Measurements from ENCODE around the gene PFN1. TPM values are rescaled to one million over a fixed set of nuclear protein-coding genes. Genes with fewer than 3 reads are reported as not detected.

PFN1 gene
- total RNA-seq, 1 experiment from 2014 or later: 748 TPM

GRCh38 chr17:4969551-4970173 is 21.3 kb upstream of the PFN1 start:
- Histone ChIP-seq H3K27ac (ENCODE audit: low read length) (no peak overlapping the region), H3K36me3 (ENCODE audit: insufficient read depth, low read length) (peaks cover 7% of the 10 kb centered on the region; the same call in 1 of the 2 replicates), H3K4me2 (ENCODE audit: low read depth, low read length, poor library complexity, severe bottlenecking) (no peak overlapping the region), H3K9ac (ENCODE audit: low read length) (no peak overlapping the region), H4K20me1 (ENCODE audit: insufficient read depth, low read depth, low read length) (no peaks in the 10 kb centered on the region), H3K79me2 (ENCODE audit: low read length) (peaks cover 14% of the 10 kb centered on the region), H3K9me2 (replicated peaks; ENCODE audit: insufficient read depth, low read length) (no peaks in the 10 kb centered on the region), H3K4me1 (ENCODE audit: low read length) (peaks cover 24% of the 10 kb centered on the region), H3K4me3 (ENCODE audit: low read length) (no peak overlapping the region), H2AFZ (ENCODE audit: low read length) (no peak overlapping the region), H3K27me3 (ENCODE audit: low read length) (no peaks in the 10 kb centered on the region), H3K9me3 (ENCODE audit: low read length) (no peaks in the 10 kb centered on the region)
- DNase-seq: no peak

- no peak overlapping the region for H3K4me3 ChIP-seq (ENCODE audit: low read length)
- no peak overlapping the region for H3K27ac ChIP-seq (ENCODE audit: low read length)
- H3K9me2 ChIP-seq (replicated peaks; ENCODE audit: insufficient read depth, low read length): no peaks in the 10 kb centered on the region
- H3K27me3 ChIP-seq (ENCODE audit: low read length): no peaks in the 10 kb centered on the region
- H3K79me2 ChIP-seq (ENCODE audit: low read length): peaks cover 14% of the 10 kb centered on the region
- peaks cover 24% of the 10 kb centered on the region for H3K4me1 ChIP-seq (ENCODE audit: low read length)
- H3K36me3 ChIP-seq (ENCODE audit: insufficient read depth, low read length): peaks cover 7% of the 10 kb centered on the region; the same call in 1 of the 2 replicates
- no peaks in the 10 kb centered on the region for H3K9me3 ChIP-seq (ENCODE audit: low read length)
- no peak overlapping the region for H3K4me2 ChIP-seq (ENCODE audit: low read depth, low read length, poor library complexity, severe bottlenecking)
- no peak overlapping the region for H3K9ac ChIP-seq (ENCODE audit: low read length)
- H4K20me1 ChIP-seq (ENCODE audit: insufficient read depth, low read depth, low read length): no peaks in the 10 kb centered on the region
- no peak overlapping the region for H2AFZ ChIP-seq (ENCODE audit: low read length)
- DNase-seq: no peak
These were observed 20.8 kb upstream of the PFN1 start for GRCh38 chr17:4969047-4969550.

GRCh38 chr17:4968486-4969046 is 20.2 kb upstream of the PFN1 start:
- Histone ChIP-seq H3K27me3 (ENCODE audit: low read length) (no peaks in the 10 kb centered on the region), H3K79me2 (ENCODE audit: low read length) (peaks cover 14% of the 10 kb centered on the region), H3K9me3 (ENCODE audit: low read length) (no peaks in the 10 kb centered on the region), H2AFZ (ENCODE audit: low read length) (no peak overlapping the region), H3K9me2 (replicated peaks; ENCODE audit: insufficient read depth, low read length) (no peaks in the 10 kb centered on the region), H4K20me1 (ENCODE audit: insufficient read depth, low read depth, low read length) (no peaks in the 10 kb centered on the region), H3K4me2 (ENCODE audit: low read depth, low read length, poor library complexity, severe bottlenecking) (peak overlapping the region; percentile 82), H3K4me1 (ENCODE audit: low read length) (peaks cover 24% of the 10 kb centered on the region), H3K36me3 (ENCODE audit: insufficient read depth, low read length) (peaks cover 7% of the 10 kb centered on the region; the same call in 1 of the 2 replicates), H3K4me3 (ENCODE audit: low read length) (peak overlapping the region; percentile 71), H3K27ac (ENCODE audit: low read length) (no peak overlapping the region), H3K9ac (ENCODE audit: low read length) (peak overlapping the region; percentile 82)
- no peak for DNase-seq

GRCh38 chr17:4967539-4968485 is 19.5 kb upstream of the PFN1 start, which contains the start of gene SPAG7:
Gene SPAG7 (minus strand): TSS chr17:4967817. CDS start chr17:4967804, 13 bp downstream.
- peak within 1 kb of the TSS; percentile 84 for H3K9ac ChIP-seq (ENCODE audit: low read length)
- H3K27me3 ChIP-seq (ENCODE audit: low read length): no peaks in the 10 kb centered on the region
- peak within 1 kb of the TSS; percentile 65; the same call in 1 of the 2 replicates for H2AFZ ChIP-seq (ENCODE audit: low read length)
- peak; percentile 98 for DNase-seq
- H3K79me2 ChIP-seq (ENCODE audit: low read length): peaks cover 14% of the 10 kb centered on the region
- H3K9me2 ChIP-seq (replicated peaks; ENCODE audit: insufficient read depth, low read length): no peaks in the 10 kb centered on the region
- H3K9me3 ChIP-seq (ENCODE audit: low read length): no peaks in the 10 kb centered on the region
- no peaks in the 10 kb centered on the region for H4K20me1 ChIP-seq (ENCODE audit: insufficient read depth, low read depth, low read length)
- peak within 1 kb of the TSS; percentile 74 for H3K27ac ChIP-seq (ENCODE audit: low read length)
- H3K4me1 ChIP-seq (ENCODE audit: low read length): peaks cover 24% of the 10 kb centered on the region
- peaks cover 5% of the 10 kb centered on the region; the same call in 1 of the 2 replicates for H3K36me3 ChIP-seq (ENCODE audit: insufficient read depth, low read length)
- peak within 1 kb of the TSS; percentile 71 for H3K4me3 ChIP-seq (ENCODE audit: low read length)
- peak within 1 kb of the TSS; percentile 82 for H3K4me2 ChIP-seq (ENCODE audit: low read depth, low read length, poor library complexity, severe bottlenecking)

- Histone ChIP-seq H2AFZ (ENCODE audit: low read length) (peak overlapping the region; percentile 65; the same call in 1 of the 2 replicates), H3K4me3 (ENCODE audit: low read length) (peak overlapping the region; percentile 71)
- peak; percentile 99 for DNase-seq
These were observed 18.7 kb upstream of the PFN1 start for GRCh38 chr17:4966844-4967538.

GRCh38 chr17:4965311-4965986 is 17.1 kb upstream of the PFN1 start:
- H3K9me3 ChIP-seq (ENCODE audit: low read length): no peaks in the 10 kb centered on the region
- H3K9me2 ChIP-seq (replicated peaks; ENCODE audit: insufficient read depth, low read length): no peaks in the 10 kb centered on the region
- no peak overlapping the region for H3K9ac ChIP-seq (ENCODE audit: low read length)
- no peaks in the 10 kb centered on the region for H3K27me3 ChIP-seq (ENCODE audit: low read length)
- H4K20me1 ChIP-seq (ENCODE audit: insufficient read depth, low read depth, low read length): no peaks in the 10 kb centered on the region
- no peak for DNase-seq
- no peak overlapping the region for H3K4me2 ChIP-seq (ENCODE audit: low read depth, low read length, poor library complexity, severe bottlenecking)
- no peak overlapping the region for H3K4me3 ChIP-seq (ENCODE audit: low read length)
- no peak overlapping the region for H2AFZ ChIP-seq (ENCODE audit: low read length)
- H3K27ac ChIP-seq (ENCODE audit: low read length): no peak overlapping the region
- H3K36me3 ChIP-seq (ENCODE audit: insufficient read depth, low read length): peaks cover 5% of the 10 kb centered on the region; the same call in 1 of the 2 replicates
- H3K79me2 ChIP-seq (ENCODE audit: low read length): peaks cover 14% of the 10 kb centered on the region
- peaks cover 28% of the 10 kb centered on the region for H3K4me1 ChIP-seq (ENCODE audit: low read length)

More at GRCh38 chr17:4966844-4967538, 18.7 kb upstream of the PFN1 start:
- H3K9ac ChIP-seq (ENCODE audit: low read length): peak overlapping the region; percentile 84
- H3K9me2 ChIP-seq (replicated peaks; ENCODE audit: insufficient read depth, low read length): no peaks in the 10 kb centered on the region
- H3K79me2 ChIP-seq (ENCODE audit: low read length): peaks cover 14% of the 10 kb centered on the region
- H3K4me1 ChIP-seq (ENCODE audit: low read length): peaks cover 24% of the 10 kb centered on the region
- no peaks in the 10 kb centered on the region for H4K20me1 ChIP-seq (ENCODE audit: insufficient read depth, low read depth, low read length)
- no peaks in the 10 kb centered on the region for H3K9me3 ChIP-seq (ENCODE audit: low read length)
- peak overlapping the region; percentile 82 for H3K4me2 ChIP-seq (ENCODE audit: low read depth, low read length, poor library complexity, severe bottlenecking)
- peaks cover 5% of the 10 kb centered on the region; the same call in 1 of the 2 replicates for H3K36me3 ChIP-seq (ENCODE audit: insufficient read depth, low read length)
- H3K27ac ChIP-seq (ENCODE audit: low read length): peak overlapping the region; percentile 74
- no peaks in the 10 kb centered on the region for H3K27me3 ChIP-seq (ENCODE audit: low read length)

- DNase-seq: no peak
- peaks cover 3% of the 10 kb centered on the region for H3K79me2 ChIP-seq (ENCODE audit: low read length)
- H3K4me2 ChIP-seq (ENCODE audit: low read depth, low read length, poor library complexity, severe bottlenecking): no peak overlapping the region
- no peak overlapping the region for H2AFZ ChIP-seq (ENCODE audit: low read length)
- no peak overlapping the region for H3K27ac ChIP-seq (ENCODE audit: low read length)
- no peaks in the 10 kb centered on the region for H3K9me3 ChIP-seq (ENCODE audit: low read length)
- H4K20me1 ChIP-seq (ENCODE audit: insufficient read depth, low read depth, low read length): no peaks in the 10 kb centered on the region
- H3K9me2 ChIP-seq (replicated peaks; ENCODE audit: insufficient read depth, low read length): no peaks in the 10 kb centered on the region
- H3K36me3 ChIP-seq (ENCODE audit: insufficient read depth, low read length): peaks cover 6% of the 10 kb centered on the region
- peaks cover 7% of the 10 kb centered on the region for H3K4me1 ChIP-seq (ENCODE audit: low read length)
- no peak overlapping the region for H3K9ac ChIP-seq (ENCODE audit: low read length)
- H3K27me3 ChIP-seq (ENCODE audit: low read length): no peaks in the 10 kb centered on the region
- H3K4me3 ChIP-seq (ENCODE audit: low read length): no peak overlapping the region
These were observed 12.1 kb upstream of the PFN1 start for GRCh38 chr17:4960279-4960922.

All from Karpas-422 (cell line).